HL-60 (cell line): ENCODE data around the gene SH3GL1.

ENCODE experiments used
- DNase-seq, 2 experiments: peaks; one replicate each; pipeline ENCODE4 v3.0.0-alpha.2; 2010 to 2020; ENCODE audit warnings: low read depth in 1 of 2, low spot score in 1 of 2
- H3K27ac ChIP-seq: fragments of 250-450 bp; sonication (Bioruptor Pico); replicated peaks from 2 replicates; pipeline ENCODE4 v1.5.1; 2020; ENCODE audit warnings: mild to moderate bottlenecking, moderate library complexity
- H3K27me3 ChIP-seq: fragments of 250-450 bp; sonication (Bioruptor Pico); 2 replicates; pipeline ENCODE4 v1.5.1; 2021; ENCODE audit warnings: mild to moderate bottlenecking, moderate library complexity; ENCODE audit not compliant: insufficient read depth, poor library complexity, severe bottlenecking
- H3K4me3 ChIP-seq: replicated peaks from 2 replicates; pipeline ENCODE4 v1.5.1; 2011; ENCODE audit warnings: mild to moderate bottlenecking, control low read depth, low read length; ENCODE audit not compliant: insufficient read depth
- CTCF ChIP-seq: IDR thresholded peaks from one replicate; pipeline ENCODE4 v1.5.1; 2011; ENCODE audit warnings: low read length, control low read depth, inconsistent platforms; ENCODE audit not compliant: insufficient read depth
- GABPA ChIP-seq: IDR thresholded peaks from 2 replicates; pipeline ENCODE4 v1.6.1; 2012; ENCODE audit warnings: low read depth
- POLR2AphosphoS5 ChIP-seq: IDR thresholded peaks from 2 replicates; pipeline ENCODE4 v1.6.1; 2012; ENCODE audit warnings: low read depth
- REST ChIP-seq: IDR thresholded peaks from 2 replicates; pipeline ENCODE4 v1.6.1; 2012; ENCODE audit warnings: low read depth; ENCODE audit not compliant: insufficient replicate concordance
- SPI1 ChIP-seq: IDR thresholded peaks from 2 replicates; pipeline ENCODE4 v1.6.1; 2012; ENCODE audit warnings: low read depth, mild to moderate bottlenecking, borderline replicate concordance

The SH3GL1 gene

DNA sequence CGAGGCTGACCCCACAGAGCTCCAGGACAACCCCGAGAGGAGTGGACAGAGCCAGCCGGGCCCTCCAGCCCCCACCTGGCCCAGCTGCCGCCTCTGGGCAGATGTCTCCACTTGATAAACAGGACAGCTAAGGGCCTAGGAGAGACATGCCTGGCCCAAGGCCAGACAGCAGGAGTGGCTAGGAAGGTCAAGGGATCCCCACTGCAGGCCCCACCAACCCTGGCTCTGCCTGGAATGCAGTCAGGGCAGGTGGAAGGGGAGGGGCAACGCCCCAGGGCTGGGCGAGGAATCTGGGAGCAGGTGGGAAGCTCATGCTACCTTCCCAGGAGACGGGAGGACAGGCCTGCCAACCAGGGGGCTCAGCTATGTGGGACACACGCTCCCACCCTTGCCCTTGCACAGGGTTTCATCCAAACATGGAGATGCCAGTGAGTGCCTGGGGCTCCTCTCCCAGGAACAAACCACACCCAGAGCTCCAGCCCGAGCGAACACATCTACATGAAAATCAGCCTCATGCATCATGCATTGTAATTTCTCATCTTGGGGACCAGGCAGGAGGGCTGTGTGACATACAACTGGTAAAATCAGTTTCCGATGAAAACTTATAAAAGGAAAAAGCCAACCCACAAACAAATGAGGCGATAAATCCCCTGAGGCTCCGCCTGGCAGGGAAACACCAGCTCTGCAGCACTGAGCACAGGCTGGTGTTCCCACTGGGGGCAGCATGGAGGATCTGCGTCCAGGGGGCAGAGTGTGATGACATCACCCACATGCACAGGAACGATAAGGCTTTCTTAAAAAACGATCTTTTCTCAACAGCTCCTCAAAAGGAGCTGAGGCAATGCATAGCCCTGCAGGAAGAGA is 25.0 kb downstream of the SH3GL1 start:
- Histone ChIP-seq H3K4me3 (no peak overlapping the region), H3K27ac (peak overlapping the region; percentile 74), H3K27me3 (no peaks in the 10 kb centered on the region)
- TF ChIP-seq SPI1 (no peak), CTCF (peak; percentile 15)
- DNase-seq = peak; percentile 54 to 70

- TF ChIP-seq GABPA (no peak), CTCF (no peak), REST (no peak), POLR2AphosphoS5 (no peak)
- no peak overlapping the region for H3K4me3 ChIP-seq
- H3K27ac ChIP-seq = peak overlapping the region; percentile 74
- DNase-seq = peak; percentile 60 to 75
- no peaks in the 10 kb centered on the region for H3K27me3 ChIP-seq
Observed at GRCh38 chr19:4374498-4375163, 25.7 kb downstream of the SH3GL1 start.

DNA sequence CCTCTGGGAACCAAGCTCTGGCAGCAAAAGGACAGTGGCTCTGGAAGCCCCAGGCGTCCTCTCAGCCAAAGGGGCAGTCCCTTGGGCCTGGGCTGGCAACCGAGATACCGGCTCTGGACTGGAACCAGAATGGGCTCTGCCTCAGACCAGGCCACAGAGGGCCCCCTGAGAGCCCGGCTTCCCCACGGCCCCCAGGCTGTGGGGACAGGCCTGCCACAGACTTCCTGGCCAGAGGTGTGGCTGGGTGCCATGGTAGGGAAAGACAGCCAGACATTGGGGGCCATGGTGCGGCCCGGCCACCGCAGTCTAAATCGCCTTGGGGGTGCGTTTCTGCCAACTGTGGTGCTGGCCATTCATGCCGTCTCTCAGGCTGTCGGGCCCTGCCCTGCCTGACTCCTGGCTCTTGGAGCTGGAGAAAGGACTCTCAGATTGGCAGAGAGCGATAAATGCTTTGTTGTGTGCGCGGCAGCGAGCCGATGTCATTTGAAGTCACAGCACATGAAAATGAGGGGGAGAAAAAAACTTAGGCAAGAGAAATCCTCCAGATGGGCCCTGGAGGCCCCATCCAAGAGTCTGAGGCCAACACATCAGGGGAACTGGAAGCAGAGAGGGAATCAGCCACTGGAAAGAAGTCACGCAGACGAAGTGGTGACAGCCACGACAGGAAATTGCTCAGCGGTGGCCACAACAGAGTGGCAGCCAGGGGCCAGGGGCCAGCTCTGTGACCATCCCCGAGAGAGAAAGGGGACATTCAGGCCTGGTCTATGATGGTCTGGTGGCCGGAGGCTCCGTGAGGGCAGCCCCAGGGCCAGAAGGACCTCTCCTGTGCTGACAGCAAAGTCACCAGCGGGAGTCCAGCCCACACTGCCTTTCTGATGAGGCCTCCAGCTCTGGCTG is 26.5 kb downstream of the SH3GL1 start:
- DNase-seq = peak in 1 of 2 experiments; percentile 54
- TF ChIP-seq GABPA = no peak
- TF ChIP-seq CTCF = no peak
- TF ChIP-seq SPI1 = no peak
- TF ChIP-seq POLR2AphosphoS5 = no peak
- TF ChIP-seq REST = no peak
- Histone ChIP-seq H3K27ac (peak overlapping the region; percentile 74), H3K27me3 (no peaks in the 10 kb centered on the region), H3K4me3 (no peak overlapping the region)
